ENCODE results near the gene ACVR1.

ACVR1 gene

DNA sequence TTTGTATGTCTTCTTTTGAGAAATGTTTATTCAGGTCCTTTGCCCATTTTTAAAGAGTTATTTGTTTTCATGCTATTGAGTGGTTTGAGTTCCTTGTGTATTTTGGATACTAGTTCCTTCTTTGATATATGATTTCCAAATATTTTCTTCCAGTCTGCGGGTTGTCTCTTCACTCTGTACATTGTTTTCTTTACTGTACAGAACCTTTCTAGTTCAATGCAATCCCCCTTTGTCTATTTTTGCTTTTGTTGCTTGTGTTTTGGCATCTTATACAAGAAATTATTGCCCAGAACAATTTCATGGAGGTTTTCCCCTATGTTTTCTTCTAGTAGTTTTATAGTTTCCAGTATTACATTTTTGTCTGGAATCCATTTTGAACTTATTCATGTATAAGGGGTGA lies 185.0 kb downstream of the ACVR1 start:
- DNase-seq = peak; percentile 67

All from NCI-H2029 (cell line).